A673 (cell line): ENCODE data around the gene RNF223.

Experiments used
- EZH2 ChIP-seq: fragments of 200-600 bp; sonication (generic); IDR thresholded peaks from 2 replicates; pipeline ENCODE4 v1.6.1; 2017; ENCODE audit warnings: borderline replicate concordance, low read depth, mild to moderate bottlenecking, mixed read lengths, antibody characterized with exemption, low read length; ENCODE audit not compliant: poor library complexity, severe bottlenecking
- TF ChIP-seq, protein P1 (sequence below): fragments of 300-800, 200-600 bp; sonication (generic); conservative IDR thresholded peaks from 2 replicates; pipeline ENCODE4 v1.5.1; 2017; ENCODE audit warnings: low read depth, mild to moderate bottlenecking, antibody characterized with exemption, low read length, moderate library complexity, mixed read lengths

DNA sequence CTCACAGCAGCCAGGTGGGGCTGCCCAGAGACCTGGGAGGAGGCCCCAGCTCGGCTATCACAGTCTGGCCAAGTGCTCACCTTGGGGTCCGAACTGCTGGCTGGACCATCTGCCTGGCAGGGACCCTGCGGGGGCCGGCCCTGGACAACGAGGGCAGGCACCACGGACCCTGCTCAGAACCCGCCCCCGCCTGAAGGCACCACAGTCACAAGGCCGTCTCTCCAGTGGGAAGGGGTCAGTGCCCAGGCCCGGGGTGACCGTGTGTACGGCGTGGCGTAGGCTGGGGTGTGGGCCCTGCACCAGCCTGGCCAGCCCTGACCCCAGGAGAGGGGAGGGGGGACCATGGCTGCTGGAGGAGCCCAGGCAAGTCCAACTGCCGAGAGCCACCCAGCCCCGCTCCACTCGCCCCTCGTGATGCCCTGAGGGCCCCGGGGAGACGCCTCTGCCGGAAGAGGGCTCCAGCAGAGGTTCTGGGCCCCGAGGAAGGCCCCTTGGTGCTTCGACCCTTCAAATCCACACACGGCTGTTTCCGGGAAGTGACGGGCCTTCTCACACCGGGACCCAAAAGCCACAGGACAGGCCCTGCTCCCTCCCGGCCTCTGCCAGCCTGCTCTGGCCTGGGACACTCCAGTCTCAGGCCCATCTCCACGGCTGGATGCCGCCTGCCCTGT, 11.2 kb upstream of the RNF223 start:
- no peak for TF ChIP-seq EZH2
- TF ChIP-seq, protein P1, sequence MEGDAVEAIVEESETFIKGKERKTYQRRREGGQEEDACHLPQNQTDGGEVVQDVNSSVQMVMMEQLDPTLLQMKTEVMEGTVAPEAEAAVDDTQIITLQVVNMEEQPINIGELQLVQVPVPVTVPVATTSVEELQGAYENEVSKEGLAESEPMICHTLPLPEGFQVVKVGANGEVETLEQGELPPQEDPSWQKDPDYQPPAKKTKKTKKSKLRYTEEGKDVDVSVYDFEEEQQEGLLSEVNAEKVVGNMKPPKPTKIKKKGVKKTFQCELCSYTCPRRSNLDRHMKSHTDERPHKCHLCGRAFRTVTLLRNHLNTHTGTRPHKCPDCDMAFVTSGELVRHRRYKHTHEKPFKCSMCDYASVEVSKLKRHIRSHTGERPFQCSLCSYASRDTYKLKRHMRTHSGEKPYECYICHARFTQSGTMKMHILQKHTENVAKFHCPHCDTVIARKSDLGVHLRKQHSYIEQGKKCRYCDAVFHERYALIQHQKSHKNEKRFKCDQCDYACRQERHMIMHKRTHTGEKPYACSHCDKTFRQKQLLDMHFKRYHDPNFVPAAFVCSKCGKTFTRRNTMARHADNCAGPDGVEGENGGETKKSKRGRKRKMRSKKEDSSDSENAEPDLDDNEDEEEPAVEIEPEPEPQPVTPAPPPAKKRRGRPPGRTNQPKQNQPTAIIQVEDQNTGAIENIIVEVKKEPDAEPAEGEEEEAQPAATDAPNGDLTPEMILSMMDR, result no peak
